HL-60 (cell line): ENCODE results near the gene PPP2R5D.

Experiments used
- DNase-seq, 2 experiments: peaks; one replicate each; pipeline ENCODE4 v3.0.0-alpha.2; 2010 to 2020; ENCODE audit warnings: low read depth in 1 of 2, low spot score in 1 of 2
- H3K27ac ChIP-seq: fragments of 250-450 bp; sonication (Bioruptor Pico); replicated peaks from 2 replicates; pipeline ENCODE4 v1.5.1; 2020; ENCODE audit warnings: mild to moderate bottlenecking, moderate library complexity
- H3K27me3 ChIP-seq: fragments of 250-450 bp; sonication (Bioruptor Pico); 2 replicates; pipeline ENCODE4 v1.5.1; 2021; ENCODE audit warnings: mild to moderate bottlenecking, moderate library complexity; ENCODE audit not compliant: insufficient read depth, poor library complexity, severe bottlenecking
- H3K4me3 ChIP-seq: replicated peaks from 2 replicates; pipeline ENCODE4 v1.5.1; 2011; ENCODE audit warnings: mild to moderate bottlenecking, control low read depth, low read length; ENCODE audit not compliant: insufficient read depth
- GABPA ChIP-seq: IDR thresholded peaks from 2 replicates; pipeline ENCODE4 v1.6.1; 2012; ENCODE audit warnings: low read depth
- POLR2AphosphoS5 ChIP-seq: IDR thresholded peaks from 2 replicates; pipeline ENCODE4 v1.6.1; 2012; ENCODE audit warnings: low read depth
- SPI1 ChIP-seq: IDR thresholded peaks from 2 replicates; pipeline ENCODE4 v1.6.1; 2012; ENCODE audit warnings: low read depth, mild to moderate bottlenecking, borderline replicate concordance
- TF ChIP-seq, protein P1 (sequence below): IDR thresholded peaks from one replicate; pipeline ENCODE4 v1.5.1; 2011; ENCODE audit warnings: low read length, control low read depth, inconsistent platforms; ENCODE audit not compliant: insufficient read depth
- TF ChIP-seq, protein P2 (sequence below): IDR thresholded peaks from 2 replicates; pipeline ENCODE4 v1.6.1; 2012; ENCODE audit warnings: low read depth; ENCODE audit not compliant: insufficient replicate concordance

PPP2R5D gene

GRCh38 chr6:43059168-43060033 is 75.0 kb downstream of the PPP2R5D start, which contains the start of the genes KLC4 and MRPL2:
Gene KLC4, plus strand, starts transcription at chr6:43059631. Its CDS starts 1,705 bp downstream, at chr6:43061336.
Gene MRPL2, minus strand, starts transcription at chr6:43059434. Its CDS starts 53 bp downstream, at chr6:43059381.
- no peaks in the 10 kb centered on the region for H3K27me3 ChIP-seq
- DNase-seq, result peak; percentile 96 to 99
- TF ChIP-seq, protein P1, sequence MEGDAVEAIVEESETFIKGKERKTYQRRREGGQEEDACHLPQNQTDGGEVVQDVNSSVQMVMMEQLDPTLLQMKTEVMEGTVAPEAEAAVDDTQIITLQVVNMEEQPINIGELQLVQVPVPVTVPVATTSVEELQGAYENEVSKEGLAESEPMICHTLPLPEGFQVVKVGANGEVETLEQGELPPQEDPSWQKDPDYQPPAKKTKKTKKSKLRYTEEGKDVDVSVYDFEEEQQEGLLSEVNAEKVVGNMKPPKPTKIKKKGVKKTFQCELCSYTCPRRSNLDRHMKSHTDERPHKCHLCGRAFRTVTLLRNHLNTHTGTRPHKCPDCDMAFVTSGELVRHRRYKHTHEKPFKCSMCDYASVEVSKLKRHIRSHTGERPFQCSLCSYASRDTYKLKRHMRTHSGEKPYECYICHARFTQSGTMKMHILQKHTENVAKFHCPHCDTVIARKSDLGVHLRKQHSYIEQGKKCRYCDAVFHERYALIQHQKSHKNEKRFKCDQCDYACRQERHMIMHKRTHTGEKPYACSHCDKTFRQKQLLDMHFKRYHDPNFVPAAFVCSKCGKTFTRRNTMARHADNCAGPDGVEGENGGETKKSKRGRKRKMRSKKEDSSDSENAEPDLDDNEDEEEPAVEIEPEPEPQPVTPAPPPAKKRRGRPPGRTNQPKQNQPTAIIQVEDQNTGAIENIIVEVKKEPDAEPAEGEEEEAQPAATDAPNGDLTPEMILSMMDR, result no peak
- TF ChIP-seq GABPA (no peak), POLR2AphosphoS5 (peak; percentile 89)
- H3K4me3 ChIP-seq, result peak within 1 kb of the TSS; percentile 99
- peak within 1 kb of the TSS; percentile 86 for H3K27ac ChIP-seq

DNA sequence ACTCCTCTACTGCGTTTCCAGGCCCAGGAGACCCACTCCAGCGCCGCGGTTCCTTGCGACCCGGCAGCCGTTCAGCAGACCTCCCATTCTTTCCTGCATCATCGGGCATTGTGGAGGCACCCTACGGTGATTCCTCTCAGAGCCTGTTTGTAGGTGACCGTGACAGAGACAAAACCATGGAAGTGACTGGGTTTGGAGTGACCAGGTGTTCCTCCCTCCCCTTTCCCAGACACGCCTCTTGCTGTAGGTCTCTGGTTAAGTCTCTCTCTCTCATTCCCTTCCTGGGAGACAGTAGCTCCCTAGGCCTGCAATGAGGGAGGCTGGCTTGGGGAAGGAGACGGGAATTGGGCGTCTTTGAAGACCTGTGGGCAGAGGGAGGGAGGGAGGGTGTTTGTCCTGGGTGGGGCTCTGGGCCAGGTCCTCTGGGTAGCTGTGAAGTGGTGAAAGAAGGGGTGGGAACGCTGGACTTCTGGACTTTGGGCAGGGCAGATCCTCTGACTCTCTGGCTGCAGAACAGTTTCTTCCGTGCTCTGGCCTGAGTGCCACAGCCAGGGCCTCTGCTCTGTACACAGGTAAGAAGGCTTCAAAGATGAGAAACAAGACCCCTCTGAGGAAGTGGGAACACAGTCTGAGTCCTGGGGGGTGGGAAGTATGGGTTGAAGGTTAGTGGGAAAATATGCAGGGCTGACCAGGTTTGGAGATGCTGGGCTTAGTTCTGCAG is 75.8 kb downstream of the PPP2R5D start:
- H3K4me3 ChIP-seq, result peak overlapping the region; percentile 62
- peak; percentile 3 to 33 for DNase-seq
- TF ChIP-seq POLR2AphosphoS5, result no peak
- TF ChIP-seq SPI1, result no peak
- TF ChIP-seq, protein P2, sequence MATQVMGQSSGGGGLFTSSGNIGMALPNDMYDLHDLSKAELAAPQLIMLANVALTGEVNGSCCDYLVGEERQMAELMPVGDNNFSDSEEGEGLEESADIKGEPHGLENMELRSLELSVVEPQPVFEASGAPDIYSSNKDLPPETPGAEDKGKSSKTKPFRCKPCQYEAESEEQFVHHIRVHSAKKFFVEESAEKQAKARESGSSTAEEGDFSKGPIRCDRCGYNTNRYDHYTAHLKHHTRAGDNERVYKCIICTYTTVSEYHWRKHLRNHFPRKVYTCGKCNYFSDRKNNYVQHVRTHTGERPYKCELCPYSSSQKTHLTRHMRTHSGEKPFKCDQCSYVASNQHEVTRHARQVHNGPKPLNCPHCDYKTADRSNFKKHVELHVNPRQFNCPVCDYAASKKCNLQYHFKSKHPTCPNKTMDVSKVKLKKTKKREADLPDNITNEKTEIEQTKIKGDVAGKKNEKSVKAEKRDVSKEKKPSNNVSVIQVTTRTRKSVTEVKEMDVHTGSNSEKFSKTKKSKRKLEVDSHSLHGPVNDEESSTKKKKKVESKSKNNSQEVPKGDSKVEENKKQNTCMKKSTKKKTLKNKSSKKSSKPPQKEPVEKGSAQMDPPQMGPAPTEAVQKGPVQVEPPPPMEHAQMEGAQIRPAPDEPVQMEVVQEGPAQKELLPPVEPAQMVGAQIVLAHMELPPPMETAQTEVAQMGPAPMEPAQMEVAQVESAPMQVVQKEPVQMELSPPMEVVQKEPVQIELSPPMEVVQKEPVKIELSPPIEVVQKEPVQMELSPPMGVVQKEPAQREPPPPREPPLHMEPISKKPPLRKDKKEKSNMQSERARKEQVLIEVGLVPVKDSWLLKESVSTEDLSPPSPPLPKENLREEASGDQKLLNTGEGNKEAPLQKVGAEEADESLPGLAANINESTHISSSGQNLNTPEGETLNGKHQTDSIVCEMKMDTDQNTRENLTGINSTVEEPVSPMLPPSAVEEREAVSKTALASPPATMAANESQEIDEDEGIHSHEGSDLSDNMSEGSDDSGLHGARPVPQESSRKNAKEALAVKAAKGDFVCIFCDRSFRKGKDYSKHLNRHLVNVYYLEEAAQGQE, result no peak
- no peak for TF ChIP-seq GABPA
- TF ChIP-seq, protein P1, result no peak
- H3K27me3 ChIP-seq, result no peaks in the 10 kb centered on the region
- peak overlapping the region; percentile 86 for H3K27ac ChIP-seq

DNA sequence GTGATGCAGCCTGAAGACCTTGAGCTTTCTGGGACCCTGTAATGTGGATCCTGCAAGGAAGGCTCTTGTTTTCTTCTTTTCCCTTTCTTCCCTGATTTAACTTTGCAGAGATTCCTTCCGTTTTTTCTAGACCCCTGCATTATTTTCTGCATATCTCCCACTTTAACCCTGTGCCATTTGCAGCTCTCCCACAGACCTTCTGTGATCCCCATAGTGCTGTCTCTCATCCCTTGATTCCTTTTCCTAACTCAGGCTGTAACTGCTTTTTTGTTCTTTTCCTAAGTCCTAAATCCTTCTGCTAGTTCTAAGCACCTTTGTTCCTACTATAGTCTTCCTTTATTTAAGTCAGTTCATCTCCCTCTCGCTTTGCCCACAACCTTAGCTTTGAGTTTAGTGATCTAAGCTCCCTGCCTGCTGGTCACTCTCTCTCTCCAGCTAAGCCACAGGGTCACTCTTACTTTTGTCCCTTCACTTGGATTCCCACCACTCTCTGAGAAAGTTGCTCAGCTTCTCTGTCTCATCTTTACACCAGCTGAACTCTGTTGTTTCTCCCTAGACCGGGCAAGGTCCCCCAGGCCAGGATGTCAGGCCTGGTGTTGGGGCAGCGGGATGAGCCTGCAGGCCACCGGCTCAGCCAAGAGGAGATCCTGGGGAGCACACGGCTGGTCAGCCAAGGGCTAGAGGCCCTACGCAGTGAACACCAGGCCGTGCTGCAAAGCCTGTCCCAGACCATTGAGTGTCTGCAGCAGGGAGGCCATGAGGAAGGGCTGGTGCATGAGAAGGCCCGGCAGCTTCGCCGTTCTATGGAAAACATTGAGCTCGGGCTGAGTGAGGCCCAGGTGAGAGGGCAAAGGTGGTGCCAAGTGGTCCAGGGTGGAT is 76.6 kb downstream of the PPP2R5D start:
- Histone ChIP-seq H3K4me3 (no peak overlapping the region), H3K27ac (no peak overlapping the region), H3K27me3 (no peaks in the 10 kb centered on the region)
- DNase-seq, result no peak
- TF ChIP-seq SPI1, result no peak
- TF ChIP-seq, protein P2, result no peak
- TF ChIP-seq, protein P1, result no peak
